K562 (cell line): ENCODE measurements around the gene SARS2. TPM values are rescaled to one million over a fixed set of nuclear protein-coding genes. Genes with fewer than 3 reads are reported as not detected.

Experiments used
- ARID4B ChIP-seq: sonication (generic); formaldehyde crosslinking; IDR thresholded peaks from 2 replicates; pipeline ENCODE4 v1.8.0; 2022; ENCODE audit warnings: mild to moderate bottlenecking, missing genetic modification reagents
- CBX3 ChIP-seq, 2 experiments: IDR thresholded peaks; 1 replicate in 1 of 2; 2 replicates in 1 of 2; pipeline ENCODE4 v1.6.1; 2012; ENCODE audit warnings: inconsistent platforms in 2 of 2, low read length in 2 of 2, borderline replicate concordance in 1 of 2, control low read depth in 1 of 2
- CHAMP1 ChIP-seq: fragments of 450-650 bp; IDR thresholded peaks from 2 replicates; pipeline ENCODE4 v1.6.1; 2016; ENCODE audit warnings: mild to moderate bottlenecking
- HDAC8 ChIP-seq: fragments of 450-650 bp; IDR thresholded peaks from 2 replicates; pipeline ENCODE4 v1.6.1; 2016; ENCODE audit warnings: mild to moderate bottlenecking, missing genetic modification characterization, moderate library complexity, missing compliant biosample characterization
- KLF13 ChIP-seq: fragments of 450-650 bp; IDR thresholded peaks from 2 replicates; pipeline ENCODE4 v1.6.1; 2016; ENCODE audit warnings: missing genetic modification characterization, low read depth, mild to moderate bottlenecking, missing compliant biosample characterization, moderate library complexity, borderline replicate concordance
- NFXL1 ChIP-seq: fragments of 450-650 bp; formaldehyde crosslinking; IDR thresholded peaks from 2 replicates; pipeline ENCODE4 v1.4.0; 2021; ENCODE audit warnings: mild to moderate bottlenecking
- STAT6 ChIP-seq: sonication (generic); formaldehyde crosslinking; IDR thresholded peaks from 2 replicates; pipeline ENCODE4 v1.8.1; 2023; ENCODE audit warnings: mild to moderate bottlenecking, missing genetic modification reagents
- THRAP3 ChIP-seq: fragments of 450-650 bp; IDR thresholded peaks from 2 replicates; pipeline ENCODE4 v1.6.1; 2016; ENCODE audit warnings: mild to moderate bottlenecking, inconsistent platforms, borderline replicate concordance
- XRCC4 ChIP-seq: IDR thresholded peaks from one replicate; pipeline ENCODE4 v1.6.1; 2011; ENCODE audit not compliant: insufficient read depth, insufficient read length; ENCODE audit errors: extremely low read depth
- ZNF232 ChIP-seq: sonication (generic); formaldehyde crosslinking; IDR thresholded peaks from 2 replicates; pipeline ENCODE4 v1.8.0; 2022; ENCODE audit warnings: mild to moderate bottlenecking, missing genetic modification reagents
- ZNF444 ChIP-seq: fragments of 250-450 bp; sonication (Bioruptor Pico); IDR thresholded peaks from 2 replicates; pipeline ENCODE4 v1.4.0; 2020; ENCODE audit warnings: mild to moderate bottlenecking, moderate library complexity
- ZNF639 ChIP-seq, 2 experiments: fragments of 200-800 bp in 1 of 2; sonication (Bioruptor generic) in 1 of 2; sonication (generic) in 1 of 2; formaldehyde crosslinking in 1 of 2; IDR thresholded peaks in 1 of 2; conservative IDR thresholded peaks in 1 of 2; 2 replicates each; pipeline versions ENCODE4 v1.5.0 to v1.6.1; 2016 to 2020; ENCODE audit warnings: missing compliant biosample characterization in 1 of 2, missing genetic modification characterization in 1 of 2, missing genetic modification reagents in 1 of 2
- ZNF655 ChIP-seq: fragments of 250-450 bp; sonication (Bioruptor Pico); IDR thresholded peaks from 2 replicates; pipeline ENCODE4 v1.5.0; 2021
- polyA plus RNA-seq, 8 experiments: library from polyadenylated mRNA; depleted of rRNA in 4 of 8; stranded (reverse) in 5 of 8; unstranded in 3 of 8; fragments of >200 nt; fragmentation: Nextera tagmentation in 2 of 8; fragmentation: Illumina TruSeq in 1 of 8; extraction: Ambion mirVana in 2 of 8; extraction: Trizol in 1 of 8; gene quantifications; 2 replicates each; pipeline versions ENCODE4 v1.2.1 to v1.2.3, GENCODE V29; 2011 to 2014; ENCODE audit warnings: inconsistent platforms in 1 of 8, missing spikeins in 1 of 8
- total RNA-seq, 7 experiments: library from RNA; depleted of rRNA in 6 of 7; stranded (reverse); fragments of >200 nt in 6 of 7; fragmentation: Illumina TruSeq in 2 of 7; extraction: Trizol in 2 of 7; gene quantifications; 2 replicates each; pipeline versions ENCODE4 v1.2.1 to v1.2.3, GENCODE V29; 2011 to 2021; ENCODE audit warnings: low replicate concordance in 1 of 7

SARS2 gene
- total and polyA plus RNA-seq, 9 of the 15 experiments (the other 6 are each of a cell fraction or from before 2014, with no cell fraction given): 3.1 to 59.1 (median 31.7) TPM

GRCh38 chr19:38975214-38975860 lies 44.8 kb upstream of the SARS2 start, which contains the start of gene FBXO17 (continued):
- peak; percentile 81 for TF ChIP-seq ARID4B (CRISPR knock-in tag)
- TF ChIP-seq ZNF232 (CRISPR knock-in tag): no peak
- no peak for TF ChIP-seq STAT6 (CRISPR knock-in tag)
- TF ChIP-seq ZNF444 (CRISPR knock-in tag): no peak
- no peak for TF ChIP-seq NFXL1
- no peak; a peak in 1 of 4 replicates for TF ChIP-seq ZNF639 (CRISPR knock-in tag; conservative IDR thresholded peaks at IDR 0.05 in 1 of 2, IDR thresholded peaks at IDR 0.05 in 1 of 2)
- peak; percentile 42; the same call in 1 of the 2 replicates for TF ChIP-seq HDAC8
- TF ChIP-seq THRAP3: no peak
- no peak for TF ChIP-seq XRCC4
- no peak for TF ChIP-seq ZNF655 (CRISPR knock-in tag)
- TF ChIP-seq KLF13 (tag): peak; percentile 71; the same call in 1 of the 2 replicates
- TF ChIP-seq CBX3 (IDR thresholded peaks at IDR 0.05; ENCODE audit: borderline replicate concordance in 1 of 2, low read length in 2 of 2): peak in 1 of 2 experiments; percentile 52; a peak in 1 of 3 replicates
- TF ChIP-seq CHAMP1: no peak
- TF ChIP-seq, all 486 proteins: peak for 71
